Parathyroid adenoma (tissue), 2 donors: ENCODE results near the gene TDRD9.

Source experiments
- H2AFZ ChIP-seq: fragments of 300-600 bp; sonication (generic); one replicate; pipeline ENCODE4 v1.7.0; 2017; ENCODE audit warnings: antibody characterized with exemption, mild to moderate bottlenecking
- H3K27ac ChIP-seq: fragments of 300-600 bp; sonication (generic); one replicate; pipeline ENCODE4 v1.7.0; 2017
- H3K27me3 ChIP-seq: fragments of 300-600 bp; sonication (generic); one replicate; pipeline ENCODE4 v1.7.0; 2017; ENCODE audit warnings: low read length; ENCODE audit not compliant: control insufficient read depth, insufficient read depth
- H3K36me3 ChIP-seq: fragments of 300-600 bp; sonication (generic); one replicate; pipeline ENCODE4 v1.7.0; 2017; ENCODE audit warnings: low read length; ENCODE audit not compliant: control insufficient read depth, insufficient read depth
- H3K4me1 ChIP-seq: fragments of 300-600 bp; sonication (generic); one replicate; pipeline ENCODE4 v1.7.0; 2017; ENCODE audit warnings: control low read depth
- H3K4me2 ChIP-seq: fragments of 300-600 bp; sonication (generic); one replicate; pipeline ENCODE4 v1.7.0; 2017; ENCODE audit warnings: low read length
- H3K4me3 ChIP-seq: fragments of 300-600 bp; sonication (generic); one replicate; pipeline ENCODE4 v1.7.0; 2017; ENCODE audit warnings: low read depth, low read length
- H3K79me2 ChIP-seq: fragments of 300-600 bp; sonication (generic); one replicate; pipeline ENCODE4 v1.7.0; 2017; ENCODE audit warnings: control low read depth
- H3K9ac ChIP-seq: fragments of 300-600 bp; sonication (generic); one replicate; pipeline ENCODE4 v1.7.0; 2017; ENCODE audit warnings: mild to moderate bottlenecking
- H3K9me3 ChIP-seq: fragments of 300-600 bp; sonication (generic); one replicate; pipeline ENCODE4 v1.7.0; 2017; ENCODE audit warnings: low read length; ENCODE audit not compliant: control insufficient read depth
- TF ChIP-seq, protein P1 (sequence below): fragments of 300-600 bp; sonication (generic); IDR thresholded peaks from one replicate; pipeline ENCODE4 v1.7.0; 2017; ENCODE audit warnings: antibody characterized with exemption, mild to moderate bottlenecking
- donor health status: primary hyperparathyroidism.

TDRD9 gene

DNA sequence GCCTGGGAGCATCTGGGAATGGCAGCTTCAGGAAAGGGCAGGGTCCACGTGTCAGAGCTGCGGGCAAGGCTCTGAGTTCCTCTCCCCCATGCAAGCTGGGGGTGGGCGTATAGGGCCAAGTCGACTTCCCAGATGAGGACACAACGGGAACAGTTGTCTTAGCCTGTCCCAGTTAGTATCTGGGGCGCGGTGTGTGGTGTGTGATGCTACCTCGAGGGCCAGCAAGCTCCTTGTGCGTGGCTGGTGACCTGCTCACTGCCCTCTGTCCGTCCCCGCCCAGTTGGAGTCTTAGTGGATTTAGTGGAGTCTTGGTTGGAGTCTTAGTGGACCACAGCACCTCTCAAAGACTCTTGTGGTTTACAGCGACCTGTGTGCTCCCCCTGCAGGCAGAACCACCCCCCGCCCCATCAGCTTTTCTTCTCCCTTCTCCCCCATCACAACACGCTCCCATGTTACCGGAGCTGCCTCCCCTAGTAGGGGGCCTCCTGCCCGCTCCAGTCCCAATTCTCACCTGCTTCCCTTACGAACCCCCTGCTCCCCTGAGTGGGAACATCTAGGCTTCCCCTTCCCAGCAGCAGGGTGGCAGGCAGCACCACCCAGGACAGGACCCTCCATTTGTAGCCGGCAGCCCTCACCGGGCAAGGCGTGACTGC lies 165.9 kb downstream of the TDRD9 start:
- no peaks in the 10 kb centered on the region for H3K36me3 ChIP-seq
- H3K27ac ChIP-seq, result no peak overlapping the region
- peaks cover 3% of the 10 kb centered on the region for H3K4me1 ChIP-seq
- no peaks in the 10 kb centered on the region for H3K9me3 ChIP-seq
- H2AFZ ChIP-seq, result peak overlapping the region; percentile 42
- TF ChIP-seq, protein P1, sequence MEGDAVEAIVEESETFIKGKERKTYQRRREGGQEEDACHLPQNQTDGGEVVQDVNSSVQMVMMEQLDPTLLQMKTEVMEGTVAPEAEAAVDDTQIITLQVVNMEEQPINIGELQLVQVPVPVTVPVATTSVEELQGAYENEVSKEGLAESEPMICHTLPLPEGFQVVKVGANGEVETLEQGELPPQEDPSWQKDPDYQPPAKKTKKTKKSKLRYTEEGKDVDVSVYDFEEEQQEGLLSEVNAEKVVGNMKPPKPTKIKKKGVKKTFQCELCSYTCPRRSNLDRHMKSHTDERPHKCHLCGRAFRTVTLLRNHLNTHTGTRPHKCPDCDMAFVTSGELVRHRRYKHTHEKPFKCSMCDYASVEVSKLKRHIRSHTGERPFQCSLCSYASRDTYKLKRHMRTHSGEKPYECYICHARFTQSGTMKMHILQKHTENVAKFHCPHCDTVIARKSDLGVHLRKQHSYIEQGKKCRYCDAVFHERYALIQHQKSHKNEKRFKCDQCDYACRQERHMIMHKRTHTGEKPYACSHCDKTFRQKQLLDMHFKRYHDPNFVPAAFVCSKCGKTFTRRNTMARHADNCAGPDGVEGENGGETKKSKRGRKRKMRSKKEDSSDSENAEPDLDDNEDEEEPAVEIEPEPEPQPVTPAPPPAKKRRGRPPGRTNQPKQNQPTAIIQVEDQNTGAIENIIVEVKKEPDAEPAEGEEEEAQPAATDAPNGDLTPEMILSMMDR, result no peak
- H3K9ac ChIP-seq, result no peak overlapping the region
- no peak overlapping the region for H3K4me2 ChIP-seq
- H3K4me3 ChIP-seq, result no peak overlapping the region
- no peaks in the 10 kb centered on the region for H3K27me3 ChIP-seq
- no peaks in the 10 kb centered on the region for H3K79me2 ChIP-seq

DNA sequence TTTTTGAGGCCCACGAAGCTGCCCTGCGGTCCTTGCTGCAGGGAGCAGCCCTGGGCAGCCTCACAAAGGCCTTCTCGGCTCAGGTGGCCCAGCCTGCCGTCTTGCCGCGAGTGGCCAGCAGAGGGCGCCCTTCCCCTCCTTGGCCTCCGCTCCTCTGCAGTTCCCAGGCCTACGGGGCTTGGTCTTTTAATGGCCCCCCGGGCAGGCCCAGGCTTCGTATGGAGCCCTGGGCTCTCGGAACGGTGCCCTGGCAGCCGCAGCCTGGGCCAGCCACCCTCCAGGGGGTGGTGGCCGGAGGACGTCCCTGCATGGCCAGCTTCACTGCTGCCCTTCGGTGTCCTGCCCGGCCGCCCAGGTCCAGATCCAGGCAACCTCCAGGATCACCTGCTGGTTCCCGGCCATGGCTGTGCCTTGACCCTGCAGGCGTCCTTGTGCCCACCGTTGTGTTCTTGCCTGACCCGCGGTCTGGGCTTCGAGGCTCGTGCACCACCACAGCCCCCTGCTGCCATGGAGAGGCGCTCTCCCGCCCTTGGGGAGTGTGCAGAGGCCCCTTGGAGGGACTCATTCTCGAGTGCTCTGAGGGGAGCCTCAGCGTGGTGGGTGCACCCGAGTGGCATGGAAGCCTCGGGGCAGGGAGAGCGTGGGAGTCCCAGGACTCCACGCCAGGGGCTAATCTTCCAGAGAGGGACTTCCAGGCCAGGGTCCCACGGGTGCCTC lies 166.6 kb downstream of the TDRD9 start:
- TF ChIP-seq, protein P1, result peak; percentile 91
- Histone ChIP-seq H3K36me3 (no peaks in the 10 kb centered on the region), H3K79me2 (no peaks in the 10 kb centered on the region), H2AFZ (peak overlapping the region; percentile 42), H3K4me3 (no peak overlapping the region), H3K27ac (no peak overlapping the region), H3K4me1 (peaks cover 3% of the 10 kb centered on the region), H3K4me2 (no peak overlapping the region), H3K27me3 (no peaks in the 10 kb centered on the region), H3K9ac (no peak overlapping the region), H3K9me3 (no peaks in the 10 kb centered on the region)

DNA sequence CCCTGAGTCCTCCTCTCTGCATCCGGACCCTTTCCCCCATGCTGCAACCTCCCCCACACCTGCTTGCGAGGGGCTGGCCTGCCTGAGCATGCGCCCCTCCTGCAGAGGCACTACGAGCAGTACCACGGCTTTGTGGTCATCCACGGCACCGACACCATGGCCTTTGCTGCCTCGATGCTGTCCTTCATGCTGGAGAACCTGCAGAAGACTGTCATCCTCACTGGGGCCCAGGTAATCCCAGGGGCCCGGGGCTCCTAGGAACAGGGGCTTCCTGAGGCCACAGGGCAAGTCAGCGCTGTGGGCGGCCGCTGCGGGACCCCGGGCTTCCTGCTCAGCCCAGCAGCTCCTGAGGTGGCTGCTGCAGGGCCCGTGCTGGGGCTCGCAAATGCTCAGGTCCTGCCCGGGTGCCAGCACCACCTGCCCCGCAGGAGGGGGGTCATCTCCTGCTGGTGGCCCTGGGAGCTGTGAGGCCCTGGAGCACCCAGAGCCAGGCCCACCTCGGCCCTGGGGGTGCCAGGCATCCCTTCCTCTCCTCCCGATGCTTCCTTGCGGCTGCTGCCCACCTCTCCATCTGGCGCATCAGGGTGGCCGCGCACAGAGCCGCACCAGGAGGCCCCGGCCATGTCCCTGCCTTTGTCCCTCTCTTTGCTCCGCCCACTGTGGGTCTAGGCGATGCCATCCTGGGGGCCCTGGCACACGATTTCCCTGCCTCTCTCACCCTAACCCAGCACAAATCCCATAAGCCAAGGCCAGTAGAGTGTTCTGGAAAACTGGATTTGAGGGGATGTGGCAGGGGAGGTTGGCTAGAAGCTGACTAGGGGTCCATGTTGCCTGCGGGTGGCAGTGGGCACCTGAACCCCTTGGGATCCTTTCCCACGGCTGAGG lies 167.4 kb downstream of the TDRD9 start:
- no peaks in the 10 kb centered on the region for H3K79me2 ChIP-seq
- H3K36me3 ChIP-seq, result no peaks in the 10 kb centered on the region
- H3K9ac ChIP-seq, result no peak overlapping the region
- H3K27ac ChIP-seq, result no peak overlapping the region
- TF ChIP-seq, protein P1, result no peak
- no peaks in the 10 kb centered on the region for H3K27me3 ChIP-seq
- H3K4me2 ChIP-seq, result no peak overlapping the region
- H3K9me3 ChIP-seq, result no peaks in the 10 kb centered on the region
- H3K4me3 ChIP-seq, result no peak overlapping the region
- peaks cover 3% of the 10 kb centered on the region for H3K4me1 ChIP-seq
- H2AFZ ChIP-seq, result no peak overlapping the region

DNA sequence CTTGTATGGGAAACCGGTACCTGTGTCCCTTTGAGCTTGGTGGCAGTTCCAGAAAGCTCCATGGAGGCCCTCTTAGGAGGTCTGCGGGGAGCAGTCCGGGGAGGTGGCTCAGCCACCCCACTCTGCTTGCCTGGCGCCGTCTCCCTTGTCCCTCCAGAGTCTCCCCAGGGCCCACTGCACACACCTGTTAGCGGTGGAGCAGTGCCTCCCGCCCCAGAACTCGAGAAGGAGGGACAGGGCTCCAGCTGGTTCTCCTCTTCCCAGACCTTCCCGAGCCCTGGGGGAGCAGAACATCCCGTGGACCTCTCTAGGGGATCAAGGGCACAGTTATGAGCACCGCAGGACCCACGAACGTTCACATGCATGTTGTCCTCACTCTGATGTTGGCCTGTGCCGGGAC lies 168.1 kb downstream of the TDRD9 start:
- Histone ChIP-seq H3K9ac (no peak overlapping the region), H3K27ac (no peak overlapping the region), H3K27me3 (no peaks in the 10 kb centered on the region)

More for the DNA sequence above, 168.1 kb downstream of the TDRD9 start:
- no peaks in the 10 kb centered on the region for H3K79me2 ChIP-seq
- peaks cover 3% of the 10 kb centered on the region for H3K4me1 ChIP-seq
- H3K4me2 ChIP-seq, result no peak overlapping the region
- H3K4me3 ChIP-seq, result no peak overlapping the region
- H2AFZ ChIP-seq, result no peak overlapping the region
- H3K36me3 ChIP-seq, result no peaks in the 10 kb centered on the region
- no peaks in the 10 kb centered on the region for H3K9me3 ChIP-seq
- TF ChIP-seq, protein P1, result no peak
